NOMO-1 (cell line): ENCODE measurements around the gene ACTN3.
A peak's percentile ranks its signal among the peaks of the same experiment; 100 is the strongest.
"Not testable (repeated sequence)": the region's sequence is repeated elsewhere in the genome, so short reads cannot be mapped to it uniquely, and the experiment has no call there.

ENCODE experiments used
- DNase-seq, 2 experiments: peaks; one replicate each; lab custom pipeline; 2025; ENCODE audit not compliant: unreplicated experiment in 2 of 2; lab: John Stamatoyannopoulos, UW

Gene ACTN3

DNA sequence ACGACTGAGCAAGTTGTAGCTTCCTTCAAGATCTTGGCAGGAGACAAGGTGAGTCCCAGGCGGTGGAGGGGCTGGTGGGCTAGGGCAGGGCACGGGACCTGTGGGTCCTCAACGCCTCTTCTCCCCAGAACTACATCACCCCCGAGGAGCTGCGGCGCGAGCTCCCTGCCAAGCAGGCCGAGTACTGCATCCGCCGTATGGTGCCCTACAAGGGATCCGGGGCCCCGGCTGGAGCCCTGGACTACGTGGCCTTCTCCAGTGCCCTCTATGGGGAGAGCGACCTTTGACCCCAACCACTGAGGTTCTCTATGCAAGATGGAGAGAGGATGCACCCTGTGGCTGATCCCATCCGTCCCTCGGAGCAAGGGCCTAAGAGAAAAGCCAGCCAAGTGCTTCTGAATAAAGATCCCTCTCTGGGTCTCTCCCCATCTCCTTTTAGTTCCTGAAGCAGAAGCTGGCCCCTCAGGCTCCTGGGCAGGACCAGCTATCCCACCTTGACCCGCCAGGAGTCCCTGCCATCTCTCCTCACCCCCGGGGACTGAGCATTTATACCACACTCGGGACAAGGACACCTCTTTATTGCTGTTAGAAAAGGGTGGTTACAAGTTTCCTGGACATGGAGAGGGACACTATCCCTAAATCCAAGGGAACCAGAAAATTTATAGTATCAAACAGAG, 16.3 kb downstream of the ACTN3 start:
- DNase-seq: no peak

GRCh38 chr11:66563832-66564231, 17.1 kb downstream of the ACTN3 start:
- no peak for DNase-seq

- DNase-seq: no peak
These were observed 17.8 kb downstream of the ACTN3 start for GRCh38 chr11:66564538-66564937.

- DNase-seq: no peak
These were observed 18.3 kb downstream of the ACTN3 start for GRCh38 chr11:66564984-66565383.

GRCh38 chr11:66566221-66566620, 19.5 kb downstream of the ACTN3 start:
- DNase-seq: no peak

GRCh38 chr11:66567787-66568123, 21.1 kb downstream of the ACTN3 start:
- DNase-seq: no peak

DNA sequence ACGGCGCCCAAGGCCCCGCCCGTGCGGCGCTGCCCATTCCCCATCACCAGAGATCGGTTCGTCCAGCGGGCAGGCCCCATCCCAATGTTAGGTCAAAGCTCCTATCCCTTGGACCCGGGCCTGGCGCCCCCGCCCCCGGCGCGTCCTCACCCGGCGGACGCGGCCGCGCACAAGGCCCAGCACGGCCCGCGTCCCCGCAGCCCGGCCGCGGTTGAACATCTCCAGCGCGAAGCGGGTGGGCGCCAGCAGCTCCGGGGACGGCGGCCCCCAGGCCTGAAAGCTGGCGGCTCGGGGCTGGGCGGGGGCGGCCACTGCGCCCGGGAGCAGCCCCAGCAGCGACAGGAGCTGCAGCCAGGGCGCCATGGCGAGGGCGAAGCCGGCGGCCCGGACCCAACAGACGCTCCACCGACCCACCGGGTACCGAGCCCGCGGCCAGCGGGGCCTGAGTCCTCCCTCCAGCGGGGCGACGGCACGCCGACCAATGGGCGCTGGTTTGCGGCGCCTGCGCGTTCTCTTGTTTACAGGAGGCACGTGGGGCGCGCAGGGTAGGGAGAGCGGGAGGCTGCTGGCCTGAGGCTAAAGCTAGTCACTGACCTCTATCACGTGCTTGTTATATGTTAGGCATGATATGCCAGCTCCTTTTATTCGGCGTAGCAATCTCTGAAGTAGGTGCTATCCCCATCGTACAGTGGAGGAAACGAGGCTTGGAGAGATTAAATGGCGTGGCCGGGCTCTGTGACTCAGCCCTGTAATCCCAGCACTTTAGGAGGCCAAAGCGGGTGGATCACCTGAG, 21.6 kb downstream of the ACTN3 start, which contains the start of gene CTSF:
CTSF (minus strand) TSS at position 483 of the 793 bp plus-strand sequence; CDS start at position 363, 120 bp downstream.
- peak; percentile 36 to 40 for DNase-seq

DNA sequence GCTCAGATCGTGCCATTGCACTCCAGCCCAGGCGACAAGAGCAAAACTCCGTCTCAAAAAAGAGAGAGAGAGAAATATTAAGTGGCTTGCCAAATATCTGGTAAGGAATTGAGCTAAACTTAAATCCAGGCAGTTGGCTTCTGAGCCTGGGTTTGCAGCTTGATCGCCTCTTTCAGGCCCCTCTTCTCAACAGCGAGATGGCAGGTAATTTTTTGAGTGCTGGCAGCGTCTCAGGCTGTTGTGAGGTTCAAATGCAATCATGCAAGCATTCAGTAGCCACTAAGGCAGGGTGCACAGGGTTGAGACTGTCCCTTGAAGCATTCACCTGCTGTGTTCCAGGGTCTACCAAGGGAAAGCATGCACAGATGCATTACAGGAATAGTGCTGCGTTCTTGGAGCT, 22.4 kb downstream of the ACTN3 start:
- no peak for DNase-seq

- no peak for DNase-seq
These were observed 23.6 kb downstream of the ACTN3 start for GRCh38 chr11:66570079-66570849.

DNA sequence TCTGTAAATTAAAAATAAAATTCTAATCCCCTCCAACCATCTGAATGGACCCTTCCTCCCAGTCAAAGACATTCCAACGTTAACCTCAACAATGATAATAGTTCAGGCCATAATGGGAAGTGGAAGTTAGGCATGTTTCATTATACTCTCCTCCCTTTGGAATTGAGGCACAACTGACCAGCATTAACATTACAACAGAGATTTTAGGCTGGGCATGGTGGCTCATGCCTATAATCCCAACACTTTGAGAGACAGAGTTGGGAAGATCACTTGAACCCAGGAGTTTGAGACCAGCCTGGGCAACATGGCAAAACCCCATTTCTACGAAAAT, 24.1 kb downstream of the ACTN3 start:
- DNase-seq: no peak

GRCh38 chr11:66579017-66579606, 32.4 kb downstream of the ACTN3 start:
- peak; percentile 39 to 41 for DNase-seq

DNA sequence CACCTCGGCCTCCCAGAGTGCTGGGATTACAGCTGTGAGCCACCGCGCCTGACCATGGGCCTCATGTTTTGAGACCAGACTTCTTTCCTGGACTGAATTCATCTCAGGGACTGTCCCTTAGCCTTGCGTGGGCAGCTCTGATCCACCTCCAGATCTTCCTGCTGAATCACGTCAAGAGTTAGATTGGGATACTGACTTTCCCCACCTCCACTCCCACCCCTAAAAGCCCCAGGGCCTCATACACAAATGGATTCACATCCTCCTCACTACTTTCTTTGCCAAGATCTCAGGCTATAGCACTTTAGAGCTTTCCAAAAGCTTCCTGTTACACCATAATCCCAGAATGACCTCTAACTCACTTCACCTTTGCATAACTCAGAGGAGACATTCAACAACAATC, 34.1 kb downstream of the ACTN3 start:
- no peak for DNase-seq

- no peak for DNase-seq
These were observed 34.6 kb downstream of the ACTN3 start for GRCh38 chr11:66581261-66581660.

DNA sequence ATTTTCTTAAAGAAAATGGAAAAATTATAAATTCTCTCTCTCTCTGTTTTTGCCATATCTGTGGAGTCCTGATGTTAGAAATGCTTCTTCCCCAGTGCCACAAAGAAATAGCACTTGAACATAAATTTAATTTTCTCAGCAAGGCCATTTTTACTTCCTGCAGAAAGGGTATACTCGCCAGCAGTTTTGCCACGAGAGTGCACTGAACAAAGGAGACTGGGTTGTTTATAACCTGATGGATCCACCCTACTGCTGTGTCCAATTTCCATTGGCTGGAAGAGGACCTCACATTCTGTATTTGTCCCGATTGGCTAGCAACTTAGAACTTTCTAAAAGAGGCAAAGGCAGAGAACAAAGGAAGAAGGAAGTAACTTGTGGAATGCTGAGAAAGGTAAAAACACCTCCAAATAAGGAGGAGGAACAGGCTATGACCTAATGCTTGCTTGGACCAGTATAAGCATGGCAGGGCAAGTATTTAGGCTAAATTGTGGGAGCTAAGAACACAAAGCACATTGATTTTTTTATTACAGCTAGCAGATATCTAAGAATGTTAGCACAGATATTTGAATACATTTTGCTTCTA, 36.0 kb downstream of the ACTN3 start:
- not testable (repeated sequence) for DNase-seq

- DNase-seq: not testable (repeated sequence)
These were observed 38.7 kb downstream of the ACTN3 start for GRCh38 chr11:66585447-66585846.

- no peak for DNase-seq
These were observed 39.4 kb downstream of the ACTN3 start for GRCh38 chr11:66586136-66586535.

GRCh38 chr11:66589315-66589714, 42.6 kb downstream of the ACTN3 start:
- DNase-seq: not testable (repeated sequence)

DNA sequence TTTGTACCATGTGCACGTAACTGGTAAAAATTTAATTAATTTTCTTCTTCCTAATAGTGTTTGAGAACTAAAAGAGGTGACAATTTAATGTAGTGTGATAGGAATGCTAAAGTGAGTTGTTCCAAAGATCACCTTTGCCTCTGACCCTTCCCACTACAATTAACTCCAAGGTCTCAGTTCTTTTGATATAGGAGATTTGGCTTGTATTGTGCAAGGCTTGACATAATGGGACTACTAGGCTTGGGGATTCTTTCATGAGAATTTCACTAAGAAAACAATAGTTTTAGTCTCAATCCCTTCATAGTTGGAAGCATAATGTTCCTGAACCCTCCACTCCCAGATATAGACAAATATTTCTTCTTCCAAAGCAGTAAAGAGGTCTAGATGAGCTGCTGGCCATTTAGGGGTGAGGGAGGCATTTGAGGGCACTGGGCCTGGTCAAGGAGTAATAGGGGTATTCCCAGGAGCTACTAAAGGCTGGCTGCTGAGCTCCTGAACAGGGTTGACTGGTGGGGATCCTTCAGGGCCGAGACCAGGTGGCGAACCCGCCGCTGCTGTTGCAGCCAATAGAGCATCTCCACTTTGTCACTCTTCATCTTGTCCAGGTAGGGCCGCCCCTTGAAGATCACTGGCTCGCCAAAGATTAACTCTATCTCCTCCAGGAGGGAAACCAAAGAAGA, 43.4 kb downstream of the ACTN3 start:
- DNase-seq: no peak

DNA sequence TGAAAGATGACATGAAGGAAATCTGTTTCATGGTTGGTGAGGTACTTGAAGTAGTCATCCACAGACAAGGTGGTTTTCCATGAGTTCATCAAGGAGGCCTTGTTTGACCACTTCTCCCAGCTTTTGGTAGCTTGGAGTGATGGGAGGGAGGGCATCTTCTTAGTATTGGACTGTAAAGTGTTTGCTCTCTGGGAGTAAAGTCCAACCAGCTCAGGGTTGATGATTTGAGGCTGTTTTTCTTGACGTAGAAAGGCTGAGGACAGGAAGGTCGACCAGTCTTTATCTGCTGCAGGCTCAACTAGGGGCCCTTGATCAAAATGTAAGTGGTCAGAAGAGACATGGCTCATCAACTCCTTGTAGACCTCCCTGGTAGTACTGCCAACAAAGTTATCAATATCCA, 44.5 kb downstream of the ACTN3 start:
- no peak for DNase-seq
